Osteoblast (primary cell): Measurements from ENCODE around the gene PFN4. TPM values are rescaled to one million over a fixed set of nuclear protein-coding genes. Genes with fewer than 3 reads are reported as not detected.
"Not testable (repeated sequence)": the region's sequence is repeated elsewhere in the genome, so short reads cannot be mapped to it uniquely, and the experiment has no call there.

Experiments used
- DNase-seq: peaks from one replicate; pipeline ENCODE4 v3.0.0; 2011; ENCODE audit warnings: low spot score, mixed read lengths; ENCODE audit not compliant: insufficient read length; ENCODE audit errors: missing footprints
- H2AFZ ChIP-seq: 2 replicates; pipeline ENCODE4 v1.6.0; 2011; ENCODE audit warnings: mild to moderate bottlenecking, low read length
- H3K27ac ChIP-seq: 2 replicates; pipeline ENCODE4 v1.5.1; 2011; ENCODE audit warnings: mild to moderate bottlenecking, low read depth, low read length, moderate library complexity
- H3K27me3 ChIP-seq: 2 replicates; pipeline ENCODE4 v1.6.0; 2012; ENCODE audit warnings: mild to moderate bottlenecking, control low read depth, inconsistent platforms, low read length, moderate library complexity; ENCODE audit not compliant: insufficient read depth
- H3K36me3 ChIP-seq: 2 replicates; pipeline ENCODE4 v1.5.1; 2011; ENCODE audit warnings: mild to moderate bottlenecking, low read length, control low read depth, moderate library complexity; ENCODE audit not compliant: insufficient read depth
- H3K4me1 ChIP-seq: 2 replicates; pipeline ENCODE4 v1.5.1; 2011; ENCODE audit warnings: mild to moderate bottlenecking, low read length, control low read depth, moderate library complexity; ENCODE audit not compliant: insufficient read depth
- H3K4me2 ChIP-seq: 2 replicates; pipeline ENCODE4 v1.6.0; 2011; ENCODE audit warnings: mild to moderate bottlenecking, low read length; ENCODE audit not compliant: insufficient read depth
- H3K4me3 ChIP-seq: fragments of 200-600 bp; sonication (generic); 3 replicates; pipeline ENCODE4 v1.5.1; 2012; ENCODE audit warnings: mild to moderate bottlenecking, low read length, inconsistent platforms; ENCODE audit not compliant: insufficient read depth
- H3K79me2 ChIP-seq: 2 replicates; pipeline ENCODE4 v1.6.0; 2012; ENCODE audit warnings: mild to moderate bottlenecking, low read length, control low read depth, inconsistent platforms; ENCODE audit not compliant: insufficient read depth
- H3K9me3 ChIP-seq: 2 replicates; pipeline ENCODE4 v1.5.1; 2011; ENCODE audit warnings: low read depth, low read length, control low read depth
- H4K20me1 ChIP-seq: 2 replicates; pipeline ENCODE4 v1.6.0; 2012; ENCODE audit warnings: mild to moderate bottlenecking, low read length, control low read depth; ENCODE audit not compliant: insufficient read depth
- CTCF ChIP-seq: IDR thresholded peaks from 2 replicates; pipeline ENCODE4 v1.5.1; 2011; ENCODE audit warnings: mild to moderate bottlenecking, low read depth, low read length, moderate library complexity; ENCODE audit errors: extremely low read depth
- total RNA-seq: library from RNA; depleted of rRNA; stranded (reverse); fragments of >200 nt; gene quantifications from 2 replicates; pipeline ENCODE4 v1.2.3, GENCODE V29; 2012

PFN4 gene
- total RNA-seq, 1 donor: not detected

- Histone ChIP-seq H2AFZ (no peak overlapping the region), H3K27ac (no peak overlapping the region), H3K4me3 (no peak overlapping the region), H3K36me3 (no peaks in the 10 kb centered on the region), H3K4me2 (no peak overlapping the region), H3K27me3 (no peaks in the 10 kb centered on the region), H3K79me2 (no peaks in the 10 kb centered on the region), H4K20me1 (no peaks in the 10 kb centered on the region), H3K9me3 (no peaks in the 10 kb centered on the region), H3K4me1 (no peaks in the 10 kb centered on the region)
- TF ChIP-seq CTCF: no peak
- peak; percentile 23 for DNase-seq
These were observed 20.5 kb downstream of the PFN4 start for GRCh38 chr2:24102677-24103076.

GRCh38 chr2:24101992-24102391 lies 21.1 kb downstream of the PFN4 start:
- H3K4me2 ChIP-seq: no peak overlapping the region
- no peak for TF ChIP-seq CTCF

GRCh38 chr2:24100732-24101131 lies 22.4 kb downstream of the PFN4 start:
- H3K27me3 ChIP-seq, H3K27ac ChIP-seq, DNase-seq, H3K4me1 ChIP-seq, H2AFZ ChIP-seq, H3K9me3 ChIP-seq, H3K4me3 ChIP-seq, H3K36me3 ChIP-seq, H4K20me1 ChIP-seq, H3K4me2 ChIP-seq, H3K79me2 ChIP-seq: not testable (repeated sequence)

More at GRCh38 chr2:24101992-24102391, 21.1 kb downstream of the PFN4 start:
- no peaks in the 10 kb centered on the region for H3K4me1 ChIP-seq
- no peak overlapping the region for H2AFZ ChIP-seq
- DNase-seq: no peak
- no peaks in the 10 kb centered on the region for H3K79me2 ChIP-seq
- H3K27ac ChIP-seq: no peak overlapping the region
- H3K9me3 ChIP-seq: no peaks in the 10 kb centered on the region
- no peaks in the 10 kb centered on the region for H3K27me3 ChIP-seq
- no peaks in the 10 kb centered on the region for H3K36me3 ChIP-seq
- no peak overlapping the region for H3K4me3 ChIP-seq
- no peaks in the 10 kb centered on the region for H4K20me1 ChIP-seq

GRCh38 chr2:24095171-24095677 lies 27.9 kb downstream of the PFN4 start:
- not testable (repeated sequence) for H3K4me2 ChIP-seq, DNase-seq, H3K4me1 ChIP-seq, H3K79me2 ChIP-seq, H3K9me3 ChIP-seq, H3K27ac ChIP-seq, H3K4me3 ChIP-seq, H3K36me3 ChIP-seq, H4K20me1 ChIP-seq, H3K27me3 ChIP-seq, H2AFZ ChIP-seq

GRCh38 chr2:24093270-24093669 lies 29.9 kb downstream of the PFN4 start:
- H3K36me3 ChIP-seq, H3K9me3 ChIP-seq, H3K4me3 ChIP-seq, H3K27me3 ChIP-seq, H4K20me1 ChIP-seq, DNase-seq, H3K27ac ChIP-seq, H3K4me2 ChIP-seq, H3K4me1 ChIP-seq, H2AFZ ChIP-seq, H3K79me2 ChIP-seq: not testable (repeated sequence)
